Measurements from ENCODE around the gene RFLNA. TPM values are rescaled to one million over a fixed set of nuclear protein-coding genes. Genes with fewer than 3 reads are reported as not detected.

RFLNA gene
- total and polyA plus RNA-seq, 12 donors = 0.13 to 0.49 (median 0.25) TPM; not detected in 6

- H3K27me3 ChIP-seq = no peaks in the 10 kb centered on the region
- H3K4me1 ChIP-seq = peaks cover 0 to 14% (median 8%) of the 10 kb centered on the region in 9 donors
- H3K27ac ChIP-seq = no peak overlapping the region
- intact Hi-C loops (cut with DNase I) = loop anchor here in 3 of 10 donors (5.0 to 10.0 kb wide), 2 partner anchors 417 to 419 kb away; no protein-coding TSS in a partner anchor
- TF ChIP-seq CTCF (IDR thresholded peaks at IDR 0.05) = peak; percentile 22 to 60 (median 52)
- peak in 3 of 8 donors; percentile 4 to 25 (median 13) for ATAC-seq
- DNase-seq = no peak
- no peaks in the 10 kb centered on the region for H3K9me3 ChIP-seq
- H3K4me3 ChIP-seq = no peak overlapping the region
- H3K36me3 ChIP-seq = peaks cover 7 to 100% (median 84%) of the 10 kb centered on the region in 9 donors
- WGBS, 2 donors = 81 to 83% methylated on average over 34 of the region's 34 CpGs
Measured at GRCh38 chr12:124347805-124348658, 53.1 kb downstream of the RFLNA start.

GRCh38 chr12:124348659-124349380, 53.9 kb downstream of the RFLNA start:
- TF ChIP-seq CTCF (IDR thresholded peaks at IDR 0.05) = no peak
- intact Hi-C loops (cut with DNase I) = loop anchor here in 3 of 10 donors (5.0 to 10.0 kb wide), 2 partner anchors 416 to 418 kb away; no protein-coding TSS in a partner anchor
- WGBS, 2 donors = 91 to 93% methylated on average over 32 of the region's 32 CpGs

GRCh38 chr12:124350491-124350890, 55.6 kb downstream of the RFLNA start:
- no peaks in the 10 kb centered on the region for H3K9me3 ChIP-seq
- peaks cover 5 to 19% (median 13%) of the 10 kb centered on the region in 9 donors for H3K4me1 ChIP-seq
- peaks cover 3 to 100% (median 80%) of the 10 kb centered on the region in 9 donors for H3K36me3 ChIP-seq
- H3K27me3 ChIP-seq = no peaks in the 10 kb centered on the region
- intact Hi-C loops (cut with DNase I) = loop anchor here in 2 of 10 donors (10.0 kb wide), 1 partner anchor 414 kb away; no protein-coding TSS in a partner anchor
- ATAC-seq = no peak
- no peak for TF ChIP-seq CTCF (IDR thresholded peaks at IDR 0.05)
- H3K27ac ChIP-seq = no peak overlapping the region
- DNase-seq = no peak
- 95 to 98% methylated on average over 18 of the region's 18 CpGs for WGBS, 2 donors
- no peak overlapping the region for H3K4me3 ChIP-seq

More at GRCh38 chr12:124348659-124349380, 53.9 kb downstream of the RFLNA start:
- peaks cover 5 to 19% (median 13%) of the 10 kb centered on the region in 9 donors for H3K4me1 ChIP-seq
- DNase-seq (no peak), ATAC-seq (peak in 1 of 8 donors; percentile 2)
- H3K27ac ChIP-seq = no peak overlapping the region
- no peaks in the 10 kb centered on the region for H3K27me3 ChIP-seq
- no peak overlapping the region for H3K4me3 ChIP-seq
- peaks cover 7 to 100% (median 84%) of the 10 kb centered on the region in 9 donors for H3K36me3 ChIP-seq
- H3K9me3 ChIP-seq = no peaks in the 10 kb centered on the region

GRCh38 chr12:124351422-124351821, 56.5 kb downstream of the RFLNA start:
- DNase-seq (no peak), ATAC-seq (no peak)
- Histone ChIP-seq H3K36me3 (peaks cover 0 to 100% (median 80%) of the 10 kb centered on the region in 9 donors), H3K4me3 (no peak overlapping the region), H3K9me3 (no peaks in the 10 kb centered on the region), H3K4me1 (peaks cover 5 to 26% (median 13%) of the 10 kb centered on the region in 9 donors), H3K27ac (no peak overlapping the region), H3K27me3 (no peaks in the 10 kb centered on the region)
- intact Hi-C loops (cut with DNase I) = loop anchor here in 2 of 10 donors (10.0 kb wide), 1 partner anchor 413 kb away; no protein-coding TSS in a partner anchor
- 73 to 80% methylated on average over 7 of the region's 7 CpGs for WGBS, 2 donors
- no peak for TF ChIP-seq CTCF (IDR thresholded peaks at IDR 0.05)
